GM19438 (cell line): ENCODE data around the gene PCDHB7.
"Not testable (repeated sequence)": the region's sequence is repeated elsewhere in the genome, so short reads cannot be mapped to it uniquely, and the experiment has no call there.

Experiments
- ATAC-seq: cut with Tn5 transposase; IDR thresholded peaks from one replicate; pipeline ENCODE4 v1.9.1; 2021; ENCODE audit warnings: low read depth; ENCODE audit not compliant: unreplicated experiment

PCDHB7 gene

GRCh38 chr5:141172381-141173204, at the start of gene PCDHB7:
Gene PCDHB7, plus strand, starts transcription at chr5:141172644. Its CDS starts 192 bp downstream, at chr5:141172836.
- ATAC-seq: no peak

GRCh38 chr5:141123396-141124135, 48.9 kb upstream of the PCDHB7 start:
- not testable (repeated sequence) for ATAC-seq

DNA sequence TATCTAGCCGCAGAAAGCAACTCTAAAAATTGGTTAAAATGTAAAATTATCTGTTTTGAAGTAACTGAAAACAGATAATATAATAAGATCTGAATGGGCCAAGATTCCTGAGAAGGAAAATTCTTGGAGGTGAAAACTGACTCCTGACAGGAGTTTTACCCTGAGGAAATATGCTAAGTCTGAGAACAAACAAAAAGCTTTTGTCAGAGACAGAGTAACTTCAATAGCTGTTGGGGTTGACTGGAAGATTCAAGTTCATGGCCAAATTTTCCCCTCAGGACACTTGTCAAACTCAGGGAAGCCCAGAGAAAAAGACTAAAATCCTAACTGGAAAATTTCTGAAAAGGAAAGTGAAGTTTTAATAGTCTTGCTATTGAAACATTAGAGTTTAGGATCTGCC, 45.1 kb upstream of the PCDHB7 start:
- ATAC-seq: no peak

- ATAC-seq: no peak
These were observed 37.3 kb upstream of the PCDHB7 start, which contains the start of gene PCDHB5 for GRCh38 chr5:141135030-141135717. Gene PCDHB5, plus strand, starts transcription at chr5:141135206. Its CDS starts 229 bp downstream, at chr5:141135435.

GRCh38 chr5:141135718-141136266, 36.7 kb upstream of the PCDHB7 start:
- ATAC-seq: no peak

DNA sequence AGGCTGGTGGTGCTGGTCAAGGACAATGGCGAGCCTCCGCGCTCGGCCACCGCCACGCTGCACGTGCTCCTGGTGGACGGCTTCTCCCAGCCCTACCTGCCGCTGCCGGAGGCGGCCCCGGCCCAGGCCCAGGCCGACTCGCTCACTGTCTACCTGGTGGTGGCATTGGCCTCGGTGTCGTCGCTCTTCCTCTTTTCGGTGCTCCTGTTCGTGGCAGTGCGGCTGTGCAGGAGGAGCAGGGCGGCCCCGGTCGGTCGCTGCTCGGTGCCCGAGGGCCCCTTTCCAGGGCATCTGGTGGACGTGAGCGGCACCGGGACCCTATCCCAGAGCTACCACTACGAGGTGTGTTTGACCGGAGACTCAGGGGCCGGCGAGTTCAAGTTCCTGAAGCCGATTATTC, 35.1 kb upstream of the PCDHB7 start:
- ATAC-seq: not testable (repeated sequence)

DNA sequence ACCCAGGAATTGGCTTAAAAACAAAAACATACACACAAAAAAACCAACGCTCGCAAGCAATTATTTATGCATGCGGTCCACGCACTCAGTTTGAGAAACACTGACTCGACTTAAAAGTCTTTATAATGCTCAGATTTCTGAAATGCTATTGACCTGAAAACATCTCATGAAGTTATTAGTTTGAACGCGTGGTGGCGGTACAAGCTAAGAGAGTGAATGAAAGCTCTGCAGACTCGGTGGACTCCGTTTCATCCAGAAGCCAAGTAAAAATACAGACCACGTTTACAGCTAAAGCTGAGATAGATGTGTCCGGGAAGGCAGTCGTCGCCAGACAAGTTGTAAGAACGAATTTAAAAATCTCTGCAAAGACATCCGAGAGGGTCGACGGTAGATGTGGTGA, 22.6 kb upstream of the PCDHB7 start, which contains the start of gene PCDHB6:
Gene PCDHB6 (plus strand): TSS at position 246 of the 400 bp plus-strand sequence. CDS start 201 bp downstream, outside the sequence.
- no peak for ATAC-seq

- ATAC-seq: no peak
These were observed 22.0 kb upstream of the PCDHB7 start for GRCh38 chr5:141150224-141150992.

GRCh38 chr5:141150993-141151325, 21.5 kb upstream of the PCDHB7 start:
- ATAC-seq: no peak

DNA sequence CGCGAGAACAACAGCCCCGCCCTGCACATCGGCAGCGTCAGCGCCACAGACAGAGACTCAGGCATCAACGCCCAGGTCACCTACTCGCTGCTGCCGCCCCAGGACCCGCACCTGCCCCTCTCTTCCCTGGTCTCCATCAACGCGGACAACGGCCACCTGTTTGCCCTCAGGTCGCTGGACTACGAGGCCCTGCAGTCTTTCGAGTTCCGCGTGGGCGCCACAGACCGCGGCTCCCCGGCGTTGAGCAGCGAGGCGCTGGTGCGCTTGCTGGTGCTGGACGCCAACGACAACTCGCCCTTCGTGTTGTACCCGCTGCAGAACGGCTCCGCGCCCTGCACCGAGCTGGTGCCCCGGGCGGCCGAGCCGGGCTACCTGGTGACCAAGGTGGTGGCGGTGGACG, 20.8 kb upstream of the PCDHB7 start:
- ATAC-seq: not testable (repeated sequence)

- ATAC-seq: not testable (repeated sequence)
These were observed 20.3 kb upstream of the PCDHB7 start for GRCh38 chr5:141152096-141152495.

DNA sequence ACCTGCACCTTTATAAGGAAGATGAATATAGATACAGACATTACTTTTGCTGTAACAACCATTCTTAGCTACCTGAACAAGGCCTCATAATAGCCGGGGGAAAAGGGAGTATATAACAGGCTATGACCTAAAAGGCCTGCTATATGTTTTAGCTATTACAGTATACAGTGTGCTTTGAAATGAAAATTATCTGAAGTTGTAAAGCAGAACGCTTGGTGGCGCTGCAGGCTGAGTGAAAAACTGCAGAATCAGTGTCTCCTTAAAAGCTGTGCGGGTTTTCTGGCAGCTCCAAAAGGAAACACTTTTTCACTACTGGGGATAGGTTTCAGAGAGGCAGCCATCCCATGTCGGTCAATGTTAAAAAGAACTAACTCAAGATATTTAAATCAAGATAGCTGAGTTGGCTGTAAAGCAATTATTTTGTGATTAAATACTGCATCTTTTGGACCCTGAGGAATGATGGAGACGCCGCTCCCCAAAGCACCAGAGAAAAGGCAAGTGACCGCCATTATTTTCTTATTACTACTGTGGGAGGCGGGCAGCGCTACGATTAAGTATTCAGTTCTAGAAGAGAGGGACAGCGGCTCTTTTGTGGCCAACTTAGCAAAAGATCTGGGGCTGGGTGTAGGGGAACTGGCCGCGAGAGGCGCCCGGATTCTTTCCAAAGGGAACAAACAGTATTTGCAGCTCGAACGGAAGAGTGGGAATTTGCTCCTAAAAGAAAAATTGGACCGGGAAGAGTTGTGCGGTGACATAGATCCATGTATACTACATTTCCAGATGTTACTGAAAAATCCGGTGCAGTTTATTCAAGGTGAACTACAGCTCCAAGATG, 16.7 kb upstream of the PCDHB7 start:
- ATAC-seq: no peak

- not testable (repeated sequence) for ATAC-seq
These were observed 15.1 kb upstream of the PCDHB7 start for GRCh38 chr5:141157356-141157755.

DNA sequence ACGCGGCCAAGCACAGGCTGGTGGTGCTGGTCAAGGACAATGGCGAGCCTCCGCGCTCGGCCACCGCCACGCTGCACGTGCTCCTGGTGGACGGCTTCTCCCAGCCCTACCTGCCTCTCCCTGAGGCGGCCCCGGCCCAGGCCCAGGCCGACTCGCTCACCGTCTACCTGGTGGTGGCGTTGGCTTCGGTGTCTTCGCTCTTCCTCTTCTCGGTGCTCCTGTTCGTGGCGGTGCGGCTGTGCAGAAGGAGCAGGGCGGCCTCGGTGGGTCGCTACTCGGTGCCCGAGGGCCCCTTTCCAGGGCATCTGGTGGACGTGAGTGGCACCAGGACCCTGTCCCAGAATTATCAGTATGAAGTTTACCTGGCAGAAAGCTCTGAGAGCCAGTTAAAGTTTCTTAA, 14.5 kb upstream of the PCDHB7 start:
- not testable (repeated sequence) for ATAC-seq

- not testable (repeated sequence) for ATAC-seq
These were observed 2.1 kb downstream of the PCDHB7 start for GRCh38 chr5:141174291-141175104.

DNA sequence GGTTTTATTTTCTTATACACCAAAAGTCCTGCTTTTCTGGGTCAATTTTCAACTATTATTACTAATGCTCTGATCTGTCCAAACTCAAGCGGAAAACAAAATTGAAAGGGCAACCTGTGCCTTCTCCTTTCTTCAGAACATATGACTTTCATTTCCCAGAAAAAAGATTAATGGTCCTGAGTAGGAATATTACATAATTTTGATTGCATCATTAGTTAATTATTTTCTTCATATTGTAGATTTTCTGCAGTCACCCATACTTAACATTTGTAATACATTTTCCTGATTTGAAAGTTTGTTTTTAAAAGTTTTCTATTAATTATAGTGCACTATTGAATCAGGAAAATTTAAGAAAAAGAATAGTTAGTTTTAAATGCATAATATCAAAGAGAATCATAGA, 3.5 kb downstream of the PCDHB7 start:
- no peak for ATAC-seq

- ATAC-seq: not testable (repeated sequence)
These were observed 5.2 kb downstream of the PCDHB7 start, which contains the start of gene PCDHB8 for GRCh38 chr5:141177577-141178191. Gene PCDHB8, plus strand, starts transcription at chr5:141177790. Its CDS starts 245 bp downstream, at chr5:141178035.

DNA sequence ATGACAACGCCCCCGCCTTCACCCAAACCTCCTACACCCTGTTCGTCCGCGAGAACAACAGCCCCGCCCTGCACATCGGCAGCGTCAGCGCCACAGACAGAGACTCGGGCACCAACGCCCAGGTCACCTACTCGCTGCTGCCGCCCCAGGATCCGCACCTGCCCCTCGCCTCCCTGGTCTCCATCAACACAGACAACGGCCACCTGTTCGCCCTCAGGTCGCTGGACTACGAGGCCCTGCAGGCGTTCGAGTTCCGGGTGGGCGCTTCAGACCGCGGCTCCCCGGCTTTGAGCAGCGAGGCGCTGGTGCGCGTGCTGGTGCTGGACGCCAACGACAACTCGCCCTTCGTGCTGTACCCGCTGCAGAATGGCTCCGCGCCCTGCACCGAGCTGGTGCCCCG, 6.9 kb downstream of the PCDHB7 start:
- not testable (repeated sequence) for ATAC-seq
